Parathyroid adenoma (tissue), 2 donors: ENCODE results near the gene SIGLEC1.

Source experiments
- H2AFZ ChIP-seq: fragments of 300-600 bp; sonication (generic); one replicate; pipeline ENCODE4 v1.7.0; 2017; ENCODE audit warnings: antibody characterized with exemption, mild to moderate bottlenecking
- H3K27ac ChIP-seq: fragments of 300-600 bp; sonication (generic); one replicate; pipeline ENCODE4 v1.7.0; 2017
- H3K27me3 ChIP-seq: fragments of 300-600 bp; sonication (generic); one replicate; pipeline ENCODE4 v1.7.0; 2017; ENCODE audit warnings: low read length; ENCODE audit not compliant: control insufficient read depth, insufficient read depth
- H3K36me3 ChIP-seq: fragments of 300-600 bp; sonication (generic); one replicate; pipeline ENCODE4 v1.7.0; 2017; ENCODE audit warnings: low read length; ENCODE audit not compliant: control insufficient read depth, insufficient read depth
- H3K4me1 ChIP-seq: fragments of 300-600 bp; sonication (generic); one replicate; pipeline ENCODE4 v1.7.0; 2017; ENCODE audit warnings: control low read depth
- H3K4me2 ChIP-seq: fragments of 300-600 bp; sonication (generic); one replicate; pipeline ENCODE4 v1.7.0; 2017; ENCODE audit warnings: low read length
- H3K4me3 ChIP-seq: fragments of 300-600 bp; sonication (generic); one replicate; pipeline ENCODE4 v1.7.0; 2017; ENCODE audit warnings: low read depth, low read length
- H3K79me2 ChIP-seq: fragments of 300-600 bp; sonication (generic); one replicate; pipeline ENCODE4 v1.7.0; 2017; ENCODE audit warnings: control low read depth
- H3K9ac ChIP-seq: fragments of 300-600 bp; sonication (generic); one replicate; pipeline ENCODE4 v1.7.0; 2017; ENCODE audit warnings: mild to moderate bottlenecking
- H3K9me3 ChIP-seq: fragments of 300-600 bp; sonication (generic); one replicate; pipeline ENCODE4 v1.7.0; 2017; ENCODE audit warnings: low read length; ENCODE audit not compliant: control insufficient read depth
- TF ChIP-seq, protein P1 (sequence below): fragments of 300-600 bp; sonication (generic); IDR thresholded peaks from one replicate; pipeline ENCODE4 v1.7.0; 2017; ENCODE audit warnings: antibody characterized with exemption, mild to moderate bottlenecking
- donor health status: primary hyperparathyroidism.

The SIGLEC1 gene

DNA sequence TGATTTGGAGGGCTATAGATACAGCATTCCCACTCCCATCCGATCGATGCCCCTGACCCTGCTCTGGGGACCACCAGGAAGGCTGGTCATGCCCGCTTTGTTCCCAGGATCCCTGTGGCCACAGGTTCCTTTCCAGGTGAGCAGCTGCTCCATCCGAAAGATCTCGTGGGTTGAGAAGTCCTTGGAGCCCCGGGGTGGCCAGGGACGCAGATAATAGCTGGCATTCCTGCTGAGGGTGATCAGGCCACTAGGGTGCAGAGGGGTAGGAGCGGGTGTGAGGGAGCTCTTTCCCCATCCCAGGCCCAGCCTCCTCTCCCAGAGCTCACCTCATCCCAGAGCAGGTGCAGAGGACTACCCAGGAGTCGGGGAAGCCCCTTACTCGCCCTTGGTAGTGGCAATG lies 38.0 kb downstream of the SIGLEC1 start:
- TF ChIP-seq, protein P1, sequence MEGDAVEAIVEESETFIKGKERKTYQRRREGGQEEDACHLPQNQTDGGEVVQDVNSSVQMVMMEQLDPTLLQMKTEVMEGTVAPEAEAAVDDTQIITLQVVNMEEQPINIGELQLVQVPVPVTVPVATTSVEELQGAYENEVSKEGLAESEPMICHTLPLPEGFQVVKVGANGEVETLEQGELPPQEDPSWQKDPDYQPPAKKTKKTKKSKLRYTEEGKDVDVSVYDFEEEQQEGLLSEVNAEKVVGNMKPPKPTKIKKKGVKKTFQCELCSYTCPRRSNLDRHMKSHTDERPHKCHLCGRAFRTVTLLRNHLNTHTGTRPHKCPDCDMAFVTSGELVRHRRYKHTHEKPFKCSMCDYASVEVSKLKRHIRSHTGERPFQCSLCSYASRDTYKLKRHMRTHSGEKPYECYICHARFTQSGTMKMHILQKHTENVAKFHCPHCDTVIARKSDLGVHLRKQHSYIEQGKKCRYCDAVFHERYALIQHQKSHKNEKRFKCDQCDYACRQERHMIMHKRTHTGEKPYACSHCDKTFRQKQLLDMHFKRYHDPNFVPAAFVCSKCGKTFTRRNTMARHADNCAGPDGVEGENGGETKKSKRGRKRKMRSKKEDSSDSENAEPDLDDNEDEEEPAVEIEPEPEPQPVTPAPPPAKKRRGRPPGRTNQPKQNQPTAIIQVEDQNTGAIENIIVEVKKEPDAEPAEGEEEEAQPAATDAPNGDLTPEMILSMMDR = no peak
- Histone ChIP-seq H3K4me3 (no peak overlapping the region), H3K9ac (no peak overlapping the region), H2AFZ (no peak overlapping the region), H3K4me1 (no peaks in the 10 kb centered on the region), H3K4me2 (no peak overlapping the region), H3K27ac (no peak overlapping the region), H3K79me2 (no peaks in the 10 kb centered on the region), H3K36me3 (no peaks in the 10 kb centered on the region), H3K9me3 (no peaks in the 10 kb centered on the region), H3K27me3 (peaks cover 15% of the 10 kb centered on the region)

DNA sequence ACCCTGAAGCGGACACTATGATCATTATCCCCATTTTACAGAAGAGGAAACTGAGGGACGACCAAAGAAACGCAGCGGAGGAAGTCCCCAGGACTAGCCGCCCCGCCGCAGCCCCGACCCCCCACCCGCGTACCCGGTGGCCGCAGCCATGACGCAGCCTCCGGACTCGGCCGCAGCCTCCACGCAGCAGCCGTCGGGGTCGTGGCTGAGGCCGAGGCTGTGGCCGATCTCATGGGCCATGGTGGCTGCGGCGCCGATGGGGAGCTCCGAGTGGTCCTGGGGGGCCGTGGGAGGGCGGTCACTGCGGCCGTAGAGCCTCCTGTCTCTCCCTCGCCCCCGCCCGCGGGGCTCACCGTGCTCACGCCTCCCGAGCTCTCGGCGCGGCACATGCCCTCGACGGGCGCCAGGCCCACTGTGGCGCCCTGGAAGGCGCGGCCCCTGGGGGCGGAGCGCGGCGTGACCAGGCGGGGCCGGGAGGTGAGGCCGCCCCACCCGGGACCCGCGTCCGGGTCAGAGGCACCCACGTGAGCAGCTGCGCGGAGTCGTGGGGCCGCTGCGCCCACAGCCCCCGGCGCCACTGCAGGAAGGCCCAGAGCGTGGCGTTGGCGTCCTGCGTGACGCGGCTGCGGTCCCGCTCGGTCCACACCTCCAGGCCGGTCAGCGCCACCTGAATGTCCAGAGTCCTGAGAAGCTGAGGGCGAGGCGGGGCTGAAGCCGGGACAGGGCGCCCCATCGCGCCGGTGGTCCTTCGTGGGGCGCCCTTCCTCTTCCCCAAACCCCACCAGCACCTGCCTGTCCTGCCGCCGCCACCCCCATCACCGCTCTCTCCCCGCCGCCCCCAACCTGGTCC lies 39.0 kb downstream of the SIGLEC1 start:
- TF ChIP-seq, protein P1 = no peak
- H3K9ac ChIP-seq = no peak overlapping the region
- no peak overlapping the region for H3K4me2 ChIP-seq
- H3K4me1 ChIP-seq = no peaks in the 10 kb centered on the region
- H3K79me2 ChIP-seq = no peaks in the 10 kb centered on the region
- H2AFZ ChIP-seq = no peak overlapping the region
- peaks cover 15% of the 10 kb centered on the region for H3K27me3 ChIP-seq
- H3K27ac ChIP-seq = no peak overlapping the region
- H3K36me3 ChIP-seq = no peaks in the 10 kb centered on the region
- no peak overlapping the region for H3K4me3 ChIP-seq
- no peaks in the 10 kb centered on the region for H3K9me3 ChIP-seq

DNA sequence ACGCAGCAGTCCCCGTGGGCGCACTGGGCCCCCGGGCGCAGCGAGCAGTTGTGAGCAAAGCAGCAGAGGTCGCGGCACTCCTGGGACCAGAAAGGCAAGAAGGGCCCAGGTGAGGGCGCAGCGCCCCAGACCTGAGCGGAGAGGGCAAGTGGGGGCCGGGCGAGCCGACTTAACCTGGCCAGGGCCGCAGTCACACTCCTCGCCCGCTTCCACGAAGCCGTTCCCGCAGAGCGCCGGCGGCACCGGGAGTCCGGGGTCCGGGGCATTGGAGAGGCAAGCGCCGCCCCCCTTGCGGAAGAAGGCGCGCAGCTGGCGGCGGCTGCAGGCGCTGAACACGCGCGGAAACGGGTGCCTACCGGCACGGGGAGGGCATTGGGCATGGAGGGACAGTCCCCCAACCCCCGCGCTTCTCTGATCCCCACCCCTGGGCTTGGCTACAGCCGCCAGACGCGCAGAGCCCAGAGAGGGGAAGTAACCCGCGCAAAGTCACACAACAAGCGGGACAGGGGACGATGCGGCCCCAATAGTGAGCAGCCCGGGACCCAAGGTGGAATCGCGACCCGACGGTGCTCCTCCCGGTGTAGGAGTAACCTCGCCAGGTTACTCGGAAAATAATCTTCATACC lies 39.7 kb downstream of the SIGLEC1 start:
- H3K27ac ChIP-seq = no peak overlapping the region
- no peak overlapping the region for H3K9ac ChIP-seq
- TF ChIP-seq, protein P1 = no peak
- H3K4me2 ChIP-seq = peak overlapping the region; percentile 36
- H2AFZ ChIP-seq = no peak overlapping the region
- H3K9me3 ChIP-seq = no peaks in the 10 kb centered on the region
- H3K4me1 ChIP-seq = no peaks in the 10 kb centered on the region
- no peak overlapping the region for H3K4me3 ChIP-seq
- H3K27me3 ChIP-seq = peaks cover 15% of the 10 kb centered on the region
- no peaks in the 10 kb centered on the region for H3K36me3 ChIP-seq
- no peaks in the 10 kb centered on the region for H3K79me2 ChIP-seq

DNA sequence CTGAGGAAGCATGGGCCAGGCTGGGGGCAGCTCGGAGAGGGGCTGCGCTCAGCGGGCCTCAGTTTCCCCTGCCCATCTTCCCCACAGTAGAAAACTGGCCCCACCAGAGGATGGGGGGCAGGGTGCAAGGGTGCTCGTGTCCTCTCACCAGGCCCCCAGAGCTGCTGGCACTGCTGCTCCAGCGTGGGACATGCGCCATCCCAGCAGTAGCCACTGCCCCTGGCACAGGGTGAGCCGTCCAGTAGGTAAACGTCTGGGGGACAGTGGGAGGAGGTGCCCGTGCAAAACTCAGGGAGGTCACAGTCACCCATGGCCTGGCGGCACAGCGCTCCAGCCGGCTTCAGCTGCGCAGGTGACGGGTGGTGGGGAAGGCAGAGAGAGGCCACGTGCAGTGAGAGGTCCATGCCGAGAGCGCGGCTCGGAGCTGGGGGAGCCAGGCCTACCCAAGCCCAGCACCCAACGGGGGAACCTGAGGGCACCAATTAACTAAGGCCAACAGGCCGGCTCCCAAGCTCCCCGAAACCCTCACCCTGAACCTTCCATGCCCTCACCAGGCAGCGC lies 40.3 kb downstream of the SIGLEC1 start:
- no peaks in the 10 kb centered on the region for H3K36me3 ChIP-seq
- no peak overlapping the region for H3K9ac ChIP-seq
- H2AFZ ChIP-seq = no peak overlapping the region
- TF ChIP-seq, protein P1 = no peak
- no peaks in the 10 kb centered on the region for H3K4me1 ChIP-seq
- H3K4me2 ChIP-seq = no peak overlapping the region
- H3K4me3 ChIP-seq = no peak overlapping the region
- no peaks in the 10 kb centered on the region for H3K79me2 ChIP-seq
- no peaks in the 10 kb centered on the region for H3K9me3 ChIP-seq
- no peak overlapping the region for H3K27ac ChIP-seq
- peaks cover 15% of the 10 kb centered on the region for H3K27me3 ChIP-seq
